SJSA1 (cell line): ENCODE results near the gene ZNF784. TPM values are rescaled to one million over a fixed set of nuclear protein-coding genes. Genes with fewer than 3 reads are reported as not detected.

ENCODE experiments used
- DNase-seq, 2 experiments: peaks; one replicate each; pipeline ENCODE4 v3.0.0-alpha.2; 2015 to 2020; ENCODE audit warnings: low spot score in 2 of 2, low read depth in 1 of 2
- H3K27ac ChIP-seq: fragments of 250-450 bp; sonication (Bioruptor Pico); 2 replicates; pipeline ENCODE4 v1.5.1; 2020; ENCODE audit warnings: mild to moderate bottlenecking, moderate library complexity
- H3K27me3 ChIP-seq: fragments of 250-450 bp; sonication (Bioruptor Pico); replicated peaks from 2 replicates; pipeline ENCODE4 v1.5.1; 2020; ENCODE audit warnings: mild to moderate bottlenecking, moderate library complexity
- H3K36me3 ChIP-seq: fragments of 250-450 bp; sonication (Bioruptor Pico); 2 replicates; pipeline ENCODE4 v1.5.1; 2020; ENCODE audit warnings: mild to moderate bottlenecking
- H3K4me1 ChIP-seq: fragments of 250-450 bp; sonication (Bioruptor Pico); replicated peaks from 2 replicates; pipeline ENCODE4 v1.6.1; 2021; ENCODE audit warnings: mild to moderate bottlenecking
- H3K4me3 ChIP-seq: fragments of 250-450 bp; sonication (Bioruptor Pico); 2 replicates; pipeline ENCODE4 v1.5.1; 2020; ENCODE audit warnings: mild to moderate bottlenecking
- H3K9me3 ChIP-seq: fragments of 250-450 bp; sonication (Bioruptor Pico); replicated peaks from 2 replicates; pipeline ENCODE4 v1.5.1; 2020; ENCODE audit warnings: mild to moderate bottlenecking
- total RNA-seq: library from RNA; depleted of rRNA; stranded (reverse); fragments of >200 nt; shearing (Covaris generic); gene quantifications from 2 replicates; pipeline ENCODE4 v1.2.3, GENCODE V29; 2014

ZNF784 gene
- total RNA-seq, 1 experiment from 2014 or later, result 4.7 TPM

DNA sequence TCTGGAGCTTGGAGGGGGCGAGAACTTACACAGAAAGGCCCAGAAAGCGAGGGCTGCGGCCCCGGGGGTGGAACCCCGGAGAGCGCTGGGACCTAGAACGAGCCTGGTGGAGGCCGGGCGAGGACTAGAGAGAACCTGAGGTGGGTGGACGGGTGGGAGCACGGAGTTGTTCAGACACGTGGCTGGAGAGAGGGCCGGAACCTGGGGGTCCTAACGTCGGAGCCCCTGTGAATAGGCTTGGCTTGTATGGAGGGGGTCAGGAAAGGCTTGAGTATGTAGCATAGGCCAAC lies 19.5 kb upstream of the ZNF784 start:
- no peak for DNase-seq
- peak overlapping the region; percentile 63 for H3K4me3 ChIP-seq
- no peak overlapping the region for H3K27ac ChIP-seq
- peaks cover 51% of the 10 kb centered on the region for H3K4me1 ChIP-seq
- H3K27me3 ChIP-seq, result no peaks in the 10 kb centered on the region
- no peaks in the 10 kb centered on the region for H3K9me3 ChIP-seq
- peaks cover 43% of the 10 kb centered on the region for H3K36me3 ChIP-seq

DNA sequence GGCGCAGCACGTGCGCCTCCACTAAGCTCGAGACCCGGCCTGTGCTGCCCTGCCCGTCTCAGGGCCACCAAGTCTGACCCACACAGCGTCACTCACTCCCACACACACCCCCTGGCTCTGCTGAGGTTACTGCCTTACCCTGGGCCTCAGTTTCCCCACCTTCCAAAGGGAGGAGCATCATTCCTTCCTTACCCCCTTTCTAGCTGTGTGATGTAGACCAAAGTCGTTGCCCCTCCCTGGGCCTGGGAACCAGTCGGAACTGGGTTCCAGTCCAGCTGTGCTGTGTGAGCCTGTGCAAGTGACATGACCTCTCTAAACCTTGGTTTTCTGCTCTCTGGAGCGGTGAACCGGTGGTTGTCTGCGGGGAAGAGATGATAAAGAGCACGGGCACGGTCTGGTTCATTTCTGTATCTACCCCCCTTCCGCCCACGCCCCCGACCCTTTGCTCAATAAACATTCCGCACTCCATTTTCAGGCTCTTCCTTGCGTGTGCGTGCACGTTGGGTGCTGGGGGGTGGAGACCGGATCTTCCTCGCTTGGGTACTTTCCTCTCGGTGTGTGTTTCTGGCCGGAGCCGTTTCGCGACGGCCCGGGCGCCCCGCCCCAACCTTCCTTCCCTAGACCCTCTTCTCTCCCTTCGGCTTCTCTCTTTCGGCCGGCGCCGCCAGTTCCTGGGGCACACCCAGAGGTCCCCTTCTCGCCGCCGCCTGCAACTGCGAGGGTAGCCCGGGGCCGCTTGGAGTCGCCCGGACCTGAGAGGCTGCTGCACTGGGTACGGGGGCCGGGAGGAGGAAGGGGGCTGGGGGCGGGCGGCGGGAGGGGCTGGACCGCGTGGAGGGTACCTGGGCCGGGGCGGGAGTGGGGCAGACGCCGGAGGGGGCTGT lies 18.9 kb upstream of the ZNF784 start, which contains the start of gene ZNF581:
ZNF581 (plus strand) TSS at position 647 of the 884 bp plus-strand sequence. CDS start 923 bp downstream, outside the sequence.
- Histone ChIP-seq H3K9me3 (no peaks in the 10 kb centered on the region), H3K27ac (no peak within 1 kb of the TSS), H3K4me1 (peaks cover 46% of the 10 kb centered on the region), H3K36me3 (peaks cover 46% of the 10 kb centered on the region), H3K4me3 (peak within 1 kb of the TSS; percentile 63), H3K27me3 (no peaks in the 10 kb centered on the region)
- peak; percentile 74 to 76 for DNase-seq

DNA sequence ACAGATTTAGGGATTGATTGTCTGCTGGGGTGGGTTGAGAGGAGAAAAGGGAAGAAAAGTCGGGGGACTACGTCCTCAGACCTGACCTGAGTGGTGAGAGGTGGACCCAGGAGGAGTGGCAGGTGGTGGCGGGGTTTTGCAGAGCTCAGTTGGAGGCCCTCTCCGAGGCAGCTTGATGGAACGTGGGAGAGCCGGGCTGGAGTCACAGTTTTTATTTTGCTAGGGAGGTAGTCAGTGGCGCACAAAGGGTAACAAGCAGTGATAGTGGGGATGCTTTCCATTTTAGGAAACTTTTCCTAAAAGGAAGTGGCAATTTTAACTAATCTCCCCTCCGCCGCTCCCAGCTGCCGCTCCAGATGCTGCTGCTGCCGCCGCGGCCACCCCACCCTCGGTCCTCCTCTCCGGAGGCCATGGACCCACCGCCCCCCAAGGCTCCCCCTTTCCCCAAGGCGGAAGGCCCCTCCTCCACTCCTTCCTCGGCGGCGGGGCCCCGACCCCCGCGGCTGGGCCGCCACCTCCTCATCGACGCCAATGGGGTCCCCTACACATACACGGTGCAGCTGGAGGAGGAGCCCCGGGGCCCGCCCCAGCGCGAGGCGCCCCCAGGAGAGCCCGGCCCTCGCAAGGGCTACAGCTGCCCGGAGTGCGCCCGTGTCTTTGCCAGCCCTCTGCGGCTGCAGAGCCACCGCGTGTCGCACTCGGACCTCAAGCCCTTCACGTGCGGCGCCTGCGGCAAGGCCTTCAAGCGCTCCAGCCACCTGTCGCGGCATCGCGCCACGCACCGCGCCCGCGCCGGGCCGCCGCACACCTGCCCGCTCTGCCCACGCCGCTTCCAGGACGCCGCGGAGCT lies 18.0 kb upstream of the ZNF784 start:
- Histone ChIP-seq H3K9me3 (no peaks in the 10 kb centered on the region), H3K27me3 (no peaks in the 10 kb centered on the region), H3K4me1 (peaks cover 39% of the 10 kb centered on the region), H3K4me3 (peak overlapping the region; percentile 63), H3K36me3 (peaks cover 52% of the 10 kb centered on the region), H3K27ac (no peak overlapping the region)
- DNase-seq, result no peak

DNA sequence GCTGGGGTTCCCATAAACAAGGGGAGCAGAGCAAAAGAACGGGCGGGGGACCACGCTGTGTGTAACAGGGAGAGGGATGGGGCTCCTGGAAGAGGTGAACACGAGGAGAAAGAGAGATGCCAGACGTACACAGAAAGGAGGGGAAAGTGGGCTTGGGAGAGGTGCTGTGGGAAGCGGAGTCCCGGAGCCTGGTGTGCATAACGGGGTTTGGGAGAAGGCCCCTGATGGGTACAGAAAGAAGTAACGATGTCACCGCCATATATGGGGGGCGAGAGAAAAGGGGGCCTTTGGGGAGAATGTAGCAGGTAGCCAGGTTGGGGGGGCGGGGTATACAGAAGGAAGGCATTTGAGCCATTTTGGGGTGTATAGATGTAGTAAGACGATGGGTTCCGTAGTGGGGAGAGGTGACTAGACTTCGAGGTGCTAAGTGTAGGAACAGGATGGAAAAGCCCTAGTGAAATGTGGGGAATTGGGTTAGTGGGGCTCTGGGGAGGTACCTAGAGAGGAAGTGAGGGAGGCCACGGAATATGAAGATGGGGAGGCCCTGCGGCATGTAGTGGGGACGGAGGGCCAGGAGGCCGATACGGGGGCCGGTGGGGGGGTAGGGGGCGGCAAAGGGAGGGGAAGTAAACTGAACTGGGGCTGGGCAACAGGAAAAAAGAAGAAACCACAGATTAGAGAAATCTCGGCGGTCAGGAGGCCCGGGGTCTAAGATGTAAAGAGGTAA lies 17.2 kb upstream of the ZNF784 start:
- Histone ChIP-seq H3K4me1 (peaks cover 39% of the 10 kb centered on the region), H3K4me3 (peak overlapping the region; percentile 63), H3K27me3 (no peaks in the 10 kb centered on the region), H3K27ac (peak overlapping the region; percentile 73), H3K36me3 (peaks cover 44% of the 10 kb centered on the region), H3K9me3 (no peaks in the 10 kb centered on the region)
- DNase-seq, result no peak

DNA sequence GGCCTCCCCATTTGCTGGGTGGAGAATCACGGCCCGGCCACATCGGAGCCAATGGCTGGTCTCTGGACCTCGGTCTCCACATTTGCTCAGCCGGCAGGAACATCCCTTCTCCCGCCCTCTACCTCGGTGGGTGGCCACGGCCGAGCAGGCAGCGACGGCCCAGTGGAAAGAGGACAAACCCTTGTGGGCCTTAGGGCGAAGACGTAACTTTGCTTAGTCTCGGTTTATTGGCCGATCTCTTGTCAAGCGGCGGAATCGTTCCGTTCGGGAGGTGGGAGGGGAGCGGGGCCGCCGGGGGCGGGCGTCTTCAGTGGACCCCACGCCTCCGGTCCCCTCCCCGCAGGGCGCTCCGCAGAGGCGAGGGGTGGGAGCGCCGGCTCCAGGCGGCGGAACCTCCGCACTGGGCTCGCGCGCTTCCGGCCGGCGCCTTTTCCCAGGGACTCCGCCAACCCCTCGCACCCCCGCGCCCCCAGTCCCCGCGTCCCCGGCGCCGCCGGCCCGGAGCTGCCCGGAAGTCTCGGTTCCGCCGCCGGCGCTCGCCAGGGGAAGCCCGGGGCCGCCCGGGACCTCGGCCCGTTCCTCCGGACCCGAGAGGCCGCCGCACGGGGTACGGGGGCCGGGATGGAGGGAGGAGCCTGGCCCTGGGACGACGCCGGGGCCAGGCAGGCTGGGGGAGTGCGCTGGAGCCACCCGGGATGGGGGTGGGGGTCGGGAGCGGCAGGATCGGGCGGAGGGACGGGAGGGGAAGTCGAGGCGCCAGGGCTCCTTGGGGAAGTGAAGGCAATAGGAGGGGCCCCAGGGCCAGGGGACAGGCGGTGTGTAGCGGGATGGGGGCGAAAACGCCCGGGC lies 16.4 kb upstream of the ZNF784 start, which contains the start of gene ZNF580:
ZNF580 (plus strand) TSS at position 426 of the 849 bp plus-strand sequence. CDS start 1,507 bp downstream, outside the sequence.
- no peaks in the 10 kb centered on the region for H3K27me3 ChIP-seq
- H3K9me3 ChIP-seq, result no peaks in the 10 kb centered on the region
- H3K27ac ChIP-seq, result peak within 1 kb of the TSS; percentile 73
- DNase-seq, result peak; percentile 78 to 88
- H3K36me3 ChIP-seq, result peaks cover 39% of the 10 kb centered on the region
- peaks cover 43% of the 10 kb centered on the region for H3K4me1 ChIP-seq
- H3K4me3 ChIP-seq, result peak within 1 kb of the TSS; percentile 63

DNA sequence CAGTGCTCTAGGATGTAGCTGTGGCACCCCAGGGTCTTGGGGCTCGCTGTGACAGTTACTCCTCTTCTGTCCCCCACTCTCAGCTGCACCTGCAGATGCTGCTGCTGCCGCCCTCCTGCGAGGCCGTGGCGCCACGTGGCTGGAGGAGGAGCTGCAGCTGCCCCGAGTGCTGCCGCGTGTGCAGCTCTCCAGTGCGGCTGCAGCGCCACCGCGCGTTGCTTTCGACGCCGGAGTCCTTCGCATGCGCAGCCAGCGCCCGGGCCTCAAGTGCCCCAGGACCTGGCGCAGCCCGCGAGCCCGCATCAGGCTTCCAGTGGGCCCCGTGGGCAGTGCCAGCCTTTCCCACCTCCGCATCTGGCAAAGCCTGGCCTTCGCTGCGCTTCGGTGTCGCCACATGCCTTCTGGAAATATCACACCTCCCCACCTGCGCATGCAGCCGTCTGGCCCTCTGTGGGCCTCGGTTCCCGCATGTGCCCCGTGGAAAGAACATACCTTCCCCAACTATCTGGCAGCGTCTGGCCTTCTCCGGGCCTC lies 15.7 kb upstream of the ZNF784 start:
- Histone ChIP-seq H3K9me3 (no peaks in the 10 kb centered on the region), H3K4me1 (peaks cover 47% of the 10 kb centered on the region), H3K27me3 (no peaks in the 10 kb centered on the region), H3K4me3 (peak overlapping the region; percentile 63), H3K27ac (peak overlapping the region; percentile 73), H3K36me3 (peaks cover 33% of the 10 kb centered on the region)
- DNase-seq, result no peak

DNA sequence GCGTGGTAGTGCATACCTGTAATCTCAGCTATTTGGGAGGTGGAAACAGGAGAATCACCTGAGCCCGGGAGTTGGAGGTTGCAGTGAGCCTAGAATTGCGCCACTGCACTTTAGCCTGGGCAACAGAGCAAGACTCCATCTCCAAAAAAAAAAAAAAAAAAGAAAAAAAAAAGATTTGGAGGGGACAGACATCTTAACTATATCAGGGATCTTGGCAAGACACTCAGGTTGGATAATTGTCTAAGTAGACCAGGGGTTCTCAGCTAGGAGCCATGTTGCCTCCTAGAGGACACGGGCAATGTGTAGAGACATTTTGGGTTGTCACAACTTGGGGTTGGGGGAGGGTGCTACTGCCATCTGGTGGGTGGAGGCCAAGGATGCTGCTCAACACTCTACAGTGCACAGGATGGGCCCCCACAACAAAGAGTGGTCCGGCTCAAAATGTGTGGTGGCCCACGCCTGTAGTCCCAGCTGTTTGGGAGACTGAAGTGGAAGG lies 14.5 kb upstream of the ZNF784 start:
- H3K36me3 ChIP-seq, result peaks cover 30% of the 10 kb centered on the region
- no peak overlapping the region; the same call in 1 of the 2 replicates for H3K4me3 ChIP-seq
- no peak for DNase-seq
- H3K27ac ChIP-seq, result no peak overlapping the region
- peaks cover 40% of the 10 kb centered on the region for H3K4me1 ChIP-seq
- no peaks in the 10 kb centered on the region for H3K27me3 ChIP-seq
- H3K9me3 ChIP-seq, result no peaks in the 10 kb centered on the region

DNA sequence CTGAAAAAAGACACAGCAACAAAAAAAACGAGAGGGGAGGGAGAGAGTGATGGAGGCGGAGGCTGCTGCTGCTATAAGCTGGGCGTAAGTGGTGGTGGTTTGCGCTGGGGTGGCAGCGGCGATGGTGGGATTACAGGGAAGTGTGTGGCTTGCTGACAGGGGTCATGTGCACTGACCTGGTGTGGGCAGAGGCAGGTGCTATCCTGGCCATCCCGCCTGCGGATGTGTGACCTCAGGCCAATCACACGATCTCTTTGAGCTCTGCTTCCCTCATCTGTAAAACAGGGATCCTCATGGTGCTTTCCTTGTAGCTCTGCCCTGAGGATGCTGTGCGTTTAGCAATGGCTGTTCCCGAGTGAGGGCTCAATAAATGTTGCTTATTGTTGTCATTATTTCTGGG lies 13.2 kb upstream of the ZNF784 start:
- Histone ChIP-seq H3K4me3 (no peak overlapping the region), H3K36me3 (peaks cover 20% of the 10 kb centered on the region), H3K27me3 (no peaks in the 10 kb centered on the region)

DNA sequence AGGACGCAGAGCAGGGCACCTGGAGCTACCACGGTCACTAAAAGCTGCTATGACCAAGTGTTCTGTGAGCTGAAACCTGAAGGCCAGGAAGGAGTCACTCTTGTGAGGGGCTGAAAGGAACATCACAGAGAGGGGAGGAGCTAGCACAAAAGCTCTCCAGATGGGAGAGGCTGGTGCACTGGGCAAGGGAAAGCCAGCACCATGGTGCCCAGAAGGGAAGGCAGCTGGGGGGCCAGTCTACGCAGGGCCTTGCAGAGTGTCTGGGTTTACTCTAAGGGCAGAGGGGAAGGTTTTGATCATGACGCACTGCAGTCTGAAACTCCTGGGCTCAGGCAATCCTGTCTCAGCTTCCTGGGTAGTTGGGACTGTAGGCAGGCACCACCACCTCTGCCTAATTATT lies 12.4 kb upstream of the ZNF784 start:
- DNase-seq, result no peak
- no peaks in the 10 kb centered on the region for H3K27me3 ChIP-seq
- H3K36me3 ChIP-seq, result peaks cover 20% of the 10 kb centered on the region
- peaks cover 25% of the 10 kb centered on the region for H3K4me1 ChIP-seq
- H3K27ac ChIP-seq, result no peak overlapping the region
- no peaks in the 10 kb centered on the region for H3K9me3 ChIP-seq
- H3K4me3 ChIP-seq, result no peak overlapping the region

More for the DNA sequence above, 13.2 kb upstream of the ZNF784 start:
- no peak for DNase-seq
- Histone ChIP-seq H3K4me1 (peaks cover 31% of the 10 kb centered on the region), H3K9me3 (no peaks in the 10 kb centered on the region), H3K27ac (no peak overlapping the region)

DNA sequence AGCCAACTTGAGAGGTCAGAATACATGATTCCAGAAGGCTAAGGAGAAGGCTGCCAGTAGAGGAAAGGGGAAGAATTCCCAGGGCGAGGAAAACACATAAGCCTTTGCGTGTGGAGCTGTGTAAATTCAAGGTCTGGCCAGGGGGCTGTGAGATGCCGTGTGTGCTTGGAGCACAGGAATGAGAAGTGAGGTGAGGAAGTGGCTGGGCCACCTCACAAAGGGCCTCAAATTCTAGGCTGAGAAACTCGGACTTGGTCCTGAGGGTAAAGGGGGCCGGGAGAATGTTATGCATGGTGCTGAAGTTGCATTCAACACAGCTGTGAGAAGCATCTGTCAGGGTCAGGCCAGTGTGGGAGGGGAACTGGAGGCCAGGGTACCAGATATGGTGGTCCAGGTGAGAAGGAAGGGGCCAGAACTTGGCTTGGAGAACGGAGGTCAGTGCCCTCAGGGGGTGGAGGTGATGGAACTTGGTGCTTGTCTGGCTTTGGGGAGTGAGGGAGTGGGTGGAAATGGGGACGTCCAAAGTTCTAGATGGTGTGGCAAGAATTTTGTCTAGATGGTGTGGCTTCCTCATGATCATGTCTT lies 11.6 kb upstream of the ZNF784 start:
- Histone ChIP-seq H3K27ac (0 out of 2 replicates have a peak overlapping the region, but pooled peaks have one; percentile 87), H3K4me1 (peaks cover 25% of the 10 kb centered on the region), H3K4me3 (peak overlapping the region; percentile 85), H3K27me3 (no peaks in the 10 kb centered on the region), H3K36me3 (peaks cover 20% of the 10 kb centered on the region), H3K9me3 (no peaks in the 10 kb centered on the region)
- DNase-seq, result no peak

DNA sequence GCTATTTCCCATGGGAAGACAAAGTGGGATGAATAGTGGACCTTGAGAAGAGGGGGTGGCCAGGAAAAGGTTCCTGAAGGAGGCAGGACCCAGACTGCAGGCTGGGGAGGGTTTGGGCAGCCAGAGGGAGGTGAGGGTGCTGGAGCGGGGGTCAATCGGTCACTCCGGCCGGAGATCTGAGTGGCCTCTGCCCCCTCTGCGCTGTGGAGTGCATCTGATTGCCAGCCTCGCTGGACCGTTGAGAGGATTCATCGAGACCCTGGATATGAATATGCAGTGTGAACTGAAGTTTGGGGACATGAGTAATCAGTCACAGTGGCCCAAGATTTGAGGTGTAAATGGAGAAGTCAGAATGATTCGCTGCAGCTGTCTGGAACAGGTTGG lies 11.0 kb upstream of the ZNF784 start:
- Histone ChIP-seq H3K27ac (peak overlapping the region; percentile 87), H3K4me3 (peak overlapping the region; percentile 85), H3K4me1 (peaks cover 22% of the 10 kb centered on the region), H3K27me3 (no peaks in the 10 kb centered on the region), H3K9me3 (no peaks in the 10 kb centered on the region), H3K36me3 (peaks cover 20% of the 10 kb centered on the region)
- DNase-seq, result no peak

DNA sequence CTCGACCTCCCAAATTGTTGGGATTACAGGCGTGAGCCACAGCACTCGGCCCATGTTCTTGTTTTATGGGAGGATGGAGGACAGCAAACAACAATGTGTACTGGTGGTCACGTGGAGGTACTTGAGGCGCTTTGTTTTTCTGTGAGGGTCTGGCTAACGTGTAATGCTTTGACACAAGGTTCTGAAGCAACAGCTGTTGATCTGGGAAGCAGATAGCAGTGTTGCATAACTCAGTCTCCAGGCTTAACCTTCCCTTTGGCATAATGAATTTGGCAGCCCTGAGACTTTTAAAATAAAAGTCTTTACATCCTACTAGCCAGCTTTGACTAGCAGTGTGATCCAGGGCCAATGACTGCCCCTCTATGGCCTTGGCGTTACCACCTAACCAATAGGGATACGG lies 9.5 kb upstream of the ZNF784 start:
- H3K4me1 ChIP-seq, result peaks cover 11% of the 10 kb centered on the region
- no peak overlapping the region for H3K27ac ChIP-seq
- H3K9me3 ChIP-seq, result no peaks in the 10 kb centered on the region
- no peak overlapping the region for H3K4me3 ChIP-seq
- H3K36me3 ChIP-seq, result peaks cover 14% of the 10 kb centered on the region
- no peaks in the 10 kb centered on the region for H3K27me3 ChIP-seq
- no peak for DNase-seq
